DOHH2 (cell line): ENCODE measurements around the gene BNC2.

Source experiments
- EZH2phosphoT487 ChIP-seq: fragments of 200-600 bp; sonication (generic); IDR thresholded peaks from 2 replicates; pipeline ENCODE4 v1.6.1; 2017; ENCODE audit warnings: borderline replicate concordance, mild to moderate bottlenecking, antibody characterized with exemption, low read length, moderate library complexity, mixed read lengths
- TF ChIP-seq, protein P1 (sequence below): fragments of 200-600 bp; sonication (generic); IDR thresholded peaks from one replicate; pipeline ENCODE4 v1.5.1; 2014; ENCODE audit warnings: antibody characterized with exemption, mild to moderate bottlenecking, low read depth, low read length; ENCODE audit not compliant: poor library complexity, severe bottlenecking

DNA sequence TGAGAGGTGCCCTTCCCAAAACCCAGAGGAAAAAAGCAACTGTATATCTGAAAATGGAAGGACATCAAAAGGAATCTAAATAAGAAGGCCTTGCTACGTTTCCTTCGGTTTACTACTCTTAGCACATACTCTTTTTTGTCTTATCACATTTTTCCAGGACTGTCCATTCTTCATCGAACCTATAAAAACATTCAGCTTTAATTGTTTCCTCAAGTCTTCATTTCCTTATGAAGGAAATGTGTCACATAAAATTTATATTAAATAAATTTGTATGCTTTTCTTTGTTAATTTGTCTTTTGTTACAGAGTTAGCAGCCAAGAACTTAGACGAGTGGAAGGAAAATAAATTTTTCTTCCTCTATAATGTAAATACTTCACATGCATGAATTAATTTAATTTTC, 255.0 kb downstream of the BNC2 start:
- TF ChIP-seq, protein P1, sequence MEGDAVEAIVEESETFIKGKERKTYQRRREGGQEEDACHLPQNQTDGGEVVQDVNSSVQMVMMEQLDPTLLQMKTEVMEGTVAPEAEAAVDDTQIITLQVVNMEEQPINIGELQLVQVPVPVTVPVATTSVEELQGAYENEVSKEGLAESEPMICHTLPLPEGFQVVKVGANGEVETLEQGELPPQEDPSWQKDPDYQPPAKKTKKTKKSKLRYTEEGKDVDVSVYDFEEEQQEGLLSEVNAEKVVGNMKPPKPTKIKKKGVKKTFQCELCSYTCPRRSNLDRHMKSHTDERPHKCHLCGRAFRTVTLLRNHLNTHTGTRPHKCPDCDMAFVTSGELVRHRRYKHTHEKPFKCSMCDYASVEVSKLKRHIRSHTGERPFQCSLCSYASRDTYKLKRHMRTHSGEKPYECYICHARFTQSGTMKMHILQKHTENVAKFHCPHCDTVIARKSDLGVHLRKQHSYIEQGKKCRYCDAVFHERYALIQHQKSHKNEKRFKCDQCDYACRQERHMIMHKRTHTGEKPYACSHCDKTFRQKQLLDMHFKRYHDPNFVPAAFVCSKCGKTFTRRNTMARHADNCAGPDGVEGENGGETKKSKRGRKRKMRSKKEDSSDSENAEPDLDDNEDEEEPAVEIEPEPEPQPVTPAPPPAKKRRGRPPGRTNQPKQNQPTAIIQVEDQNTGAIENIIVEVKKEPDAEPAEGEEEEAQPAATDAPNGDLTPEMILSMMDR, result no peak
- TF ChIP-seq EZH2phosphoT487, result no peak
